ENCODE results near the gene YY1AP1. TPM values are rescaled to one million over a fixed set of nuclear protein-coding genes. Genes with fewer than 3 reads are reported as not detected.
"Not testable (repeated sequence)": the region's sequence is repeated elsewhere in the genome, so short reads cannot be mapped to it uniquely, and the experiment has no call there.

Gene YY1AP1
- polyA plus RNA-seq, 4 donors: 72.6 to 79.6 (median 76.8) TPM

DNA sequence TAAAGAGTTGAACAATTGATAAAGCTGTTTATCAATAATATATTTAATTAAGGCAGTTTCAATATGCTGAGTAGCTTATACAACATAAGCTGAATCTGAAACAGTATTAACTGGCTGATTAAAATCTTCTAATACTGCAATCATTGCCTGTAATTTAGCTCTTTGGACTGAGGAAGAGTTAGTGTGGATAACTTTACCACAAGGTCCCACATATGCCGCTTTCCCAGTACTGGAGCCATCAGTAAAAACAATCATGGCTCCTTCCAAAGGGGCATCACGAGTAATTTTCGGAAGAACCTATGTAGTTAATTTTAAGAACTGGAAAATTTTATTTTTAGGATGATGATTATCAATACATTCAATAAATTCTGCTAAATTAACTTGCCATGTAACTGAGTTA lies 7.0 kb upstream of the YY1AP1 start:
- DNase-seq (ENCODE audit: low read depth in 4 of 4, low spot score in 3 of 4): no peak

DNA sequence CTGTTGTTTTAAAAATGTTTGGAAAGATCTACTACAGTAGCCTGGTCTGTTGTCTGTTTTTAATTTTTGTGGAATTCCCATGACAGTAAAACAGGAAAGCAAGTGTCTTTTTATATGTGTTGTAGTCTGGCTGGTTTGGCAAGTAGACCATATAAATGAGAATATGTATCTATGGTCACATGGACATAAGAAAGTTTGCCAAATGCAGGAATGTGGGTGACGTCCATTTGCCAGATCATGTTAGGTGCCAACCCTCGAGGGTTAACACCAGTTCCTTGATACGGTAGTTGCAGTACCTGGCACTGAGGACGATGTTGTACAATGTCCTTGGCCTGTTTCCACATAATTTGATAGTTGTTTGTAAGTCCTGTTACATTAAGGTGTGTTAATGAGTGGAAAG lies 6.5 kb upstream of the YY1AP1 start:
- no peak for DNase-seq (ENCODE audit: low read depth in 4 of 4, low spot score in 3 of 4)

DNA sequence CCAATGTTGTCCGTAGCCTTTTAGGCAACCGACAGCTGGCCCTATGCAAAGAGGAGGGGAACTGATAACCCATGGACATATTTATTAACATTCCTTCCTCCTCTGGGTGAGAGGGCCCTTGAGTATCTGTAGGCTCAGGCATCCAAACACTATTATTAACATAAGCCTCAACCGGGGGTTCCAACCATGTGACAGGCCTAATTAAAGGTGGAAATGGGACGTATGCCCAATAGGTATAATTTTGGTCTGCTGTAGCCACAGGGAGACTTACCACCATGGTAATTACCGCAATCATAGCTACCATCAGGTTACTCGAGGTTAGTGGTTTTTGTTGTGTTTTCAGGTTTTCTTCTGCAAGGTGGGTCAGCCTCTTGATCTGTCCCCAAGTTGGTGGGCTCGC lies 5.6 kb upstream of the YY1AP1 start:
- no peak for DNase-seq (ENCODE audit: low read depth in 4 of 4, low spot score in 3 of 4)

DNA sequence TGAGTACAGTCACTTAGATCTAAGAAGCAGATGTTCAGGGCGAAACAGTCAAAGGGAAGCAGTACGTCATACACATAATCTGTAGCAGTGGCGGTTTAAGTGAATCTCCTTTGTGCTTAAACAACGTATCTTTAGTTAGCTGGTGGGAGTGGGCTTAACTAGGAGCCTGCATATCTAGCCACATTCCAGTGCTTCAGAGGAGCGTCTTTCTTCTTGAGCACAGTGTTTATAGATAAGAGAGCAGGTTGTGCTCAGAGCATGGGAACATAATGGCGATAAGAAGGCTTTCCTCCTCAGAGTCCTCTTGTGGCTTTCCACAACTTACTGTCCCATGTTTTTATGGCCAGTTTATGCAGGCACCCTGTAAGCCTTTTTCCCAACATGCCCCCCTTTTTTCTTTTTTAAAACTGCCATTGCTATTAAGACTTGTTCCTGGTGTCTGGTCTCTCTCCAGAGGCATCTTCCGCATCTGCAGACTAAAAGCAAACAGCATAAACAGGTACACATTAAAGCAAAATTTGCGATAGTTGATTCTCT lies 3.5 kb upstream of the YY1AP1 start:
- DNase-seq (ENCODE audit: low read depth in 4 of 4, low spot score in 3 of 4): no peak

DNA sequence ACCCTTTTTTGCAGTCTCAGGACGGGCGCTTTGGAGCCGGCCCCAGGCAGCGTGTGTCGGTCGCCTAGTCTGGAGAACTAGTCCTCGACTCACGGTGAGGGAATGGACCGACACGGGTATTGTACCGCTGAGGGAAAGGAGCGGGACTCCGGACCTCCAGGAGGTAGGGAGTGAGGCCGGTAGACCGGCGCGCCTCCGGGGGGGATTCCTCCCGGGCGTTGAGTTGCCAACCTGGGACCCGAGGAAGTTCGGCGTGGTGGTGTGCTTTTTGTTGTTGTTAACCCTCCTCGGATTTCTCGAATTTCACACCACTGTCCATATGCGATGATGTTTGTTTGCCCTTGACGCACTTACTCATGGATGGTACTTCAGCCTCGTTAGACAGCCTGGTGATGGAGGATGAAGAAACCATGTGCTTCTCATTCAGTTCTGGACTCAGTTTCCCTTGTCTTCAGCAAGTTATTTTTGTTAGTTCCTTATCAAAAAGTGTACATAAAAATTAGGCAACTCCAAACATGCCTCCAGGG lies 570 bp upstream of the YY1AP1 start, which contains the start of gene DAP3:
TSS of gene DAP3 (plus strand) at position 11 of the 527 bp plus-strand sequence. CDS start 20,689 bp downstream, outside the sequence.
- DNase-seq (ENCODE audit: low read depth in 4 of 4, low spot score in 3 of 4): not testable (repeated sequence)

- DNase-seq (ENCODE audit: low read depth in 4 of 4, low spot score in 3 of 4): peak in 2 of 4 donors; percentile 8 to 21
These were observed 760 bp downstream of the YY1AP1 start for GRCh38 chr1:155687705-155688323.

DNA sequence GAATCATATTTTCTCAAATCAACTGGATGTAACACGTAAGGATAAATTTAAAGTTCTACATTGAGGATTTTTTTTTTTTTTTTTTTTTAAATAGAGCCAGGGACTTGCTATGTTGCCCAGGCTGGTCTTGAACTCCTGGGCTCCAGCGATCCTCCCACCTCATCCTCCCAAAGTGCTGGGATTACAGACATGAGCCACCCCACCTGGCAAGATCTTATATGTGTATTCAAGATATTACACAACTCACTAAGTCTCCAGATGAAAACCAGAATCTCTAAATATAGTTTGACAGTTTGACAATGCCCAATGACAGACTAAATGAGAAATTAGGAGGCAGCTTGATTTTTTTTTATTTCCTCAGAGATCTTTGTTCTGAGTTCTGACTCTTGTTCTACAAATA lies 6.8 kb downstream of the YY1AP1 start:
- no peak for DNase-seq (ENCODE audit: low read depth in 4 of 4, low spot score in 3 of 4)

- no peak for DNase-seq (ENCODE audit: low read depth in 4 of 4, low spot score in 3 of 4)
These were observed 8.0 kb downstream of the YY1AP1 start for GRCh38 chr1:155680531-155680930.

DNA sequence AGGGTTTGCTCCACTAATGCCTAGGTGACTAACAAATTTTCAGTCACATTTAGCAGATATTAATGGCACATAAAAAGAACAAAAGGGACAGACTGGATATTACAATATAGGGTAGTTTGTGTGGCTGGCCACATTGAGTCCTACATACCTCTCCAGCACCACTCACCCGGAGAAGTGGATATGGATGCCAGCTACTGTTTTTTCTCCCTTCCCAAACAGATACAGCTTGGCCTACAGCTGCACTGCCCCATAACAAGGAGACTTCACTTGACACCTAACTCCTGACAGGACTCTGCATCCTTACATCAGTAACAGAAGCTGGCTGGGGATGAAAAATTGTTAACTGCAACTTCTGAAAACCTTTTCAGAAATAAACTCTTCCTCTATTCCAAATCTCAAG lies 9.6 kb downstream of the YY1AP1 start:
- not testable (repeated sequence) for DNase-seq (ENCODE audit: low read depth in 4 of 4, low spot score in 3 of 4)

GRCh38 chr1:155678027-155678426 lies 10.5 kb downstream of the YY1AP1 start:
- no peak for DNase-seq (ENCODE audit: low read depth in 4 of 4, low spot score in 3 of 4)

- no peak for DNase-seq (ENCODE audit: low read depth in 4 of 4, low spot score in 3 of 4)
These were observed 15.6 kb downstream of the YY1AP1 start for GRCh38 chr1:155673003-155673402.

GRCh38 chr1:155671750-155672149 lies 16.8 kb downstream of the YY1AP1 start:
- no peak for DNase-seq (ENCODE audit: low read depth in 4 of 4, low spot score in 3 of 4)

GRCh38 chr1:155669233-155670162 lies 19.1 kb downstream of the YY1AP1 start:
- no peak for DNase-seq (ENCODE audit: low read depth in 4 of 4, low spot score in 3 of 4)

DNA sequence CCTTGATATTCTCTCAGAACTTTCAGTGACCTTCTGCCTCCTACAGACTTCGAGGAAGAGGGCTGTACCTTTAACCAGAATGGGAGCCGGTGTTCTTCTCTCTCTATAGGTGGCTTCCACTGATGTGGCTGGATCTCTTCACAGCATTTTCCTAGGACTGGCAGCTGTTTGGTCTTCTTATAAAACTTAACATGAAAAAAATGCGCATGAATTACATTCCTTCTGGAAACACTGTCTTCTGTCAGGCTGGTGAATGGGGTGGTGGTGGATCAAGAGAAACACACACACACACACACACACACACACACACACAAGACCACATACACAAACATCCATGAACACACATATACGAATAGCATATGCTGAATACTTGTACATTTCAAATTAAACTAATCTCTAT lies 27.3 kb downstream of the YY1AP1 start:
- DNase-seq (ENCODE audit: low read depth in 4 of 4, low spot score in 3 of 4): not testable (repeated sequence)

DNA sequence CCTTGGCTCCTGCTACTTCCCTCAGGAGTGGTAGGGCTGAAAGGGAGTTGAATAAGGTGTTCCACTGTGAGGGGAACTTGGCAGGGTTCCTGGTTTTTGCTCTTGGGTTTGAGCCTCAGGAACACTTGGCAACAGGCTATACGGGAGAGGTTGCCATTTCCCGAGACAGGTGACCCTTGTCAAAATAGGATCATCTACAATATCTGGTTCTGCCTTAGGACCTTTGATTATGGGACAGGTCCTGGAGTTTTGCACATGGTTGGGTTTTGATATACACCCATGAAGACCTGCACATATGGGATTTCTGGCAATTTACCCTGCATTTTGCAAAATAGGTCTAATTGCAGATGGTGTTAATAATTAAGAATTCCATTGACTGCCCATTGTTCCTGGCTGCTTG lies 31.1 kb downstream of the YY1AP1 start:
- DNase-seq (ENCODE audit: low read depth in 4 of 4, low spot score in 3 of 4): no peak

- no peak for DNase-seq (ENCODE audit: low read depth in 4 of 4, low spot score in 3 of 4)
These were observed 35.6 kb downstream of the YY1AP1 start for GRCh38 chr1:155652951-155653350.

DNA sequence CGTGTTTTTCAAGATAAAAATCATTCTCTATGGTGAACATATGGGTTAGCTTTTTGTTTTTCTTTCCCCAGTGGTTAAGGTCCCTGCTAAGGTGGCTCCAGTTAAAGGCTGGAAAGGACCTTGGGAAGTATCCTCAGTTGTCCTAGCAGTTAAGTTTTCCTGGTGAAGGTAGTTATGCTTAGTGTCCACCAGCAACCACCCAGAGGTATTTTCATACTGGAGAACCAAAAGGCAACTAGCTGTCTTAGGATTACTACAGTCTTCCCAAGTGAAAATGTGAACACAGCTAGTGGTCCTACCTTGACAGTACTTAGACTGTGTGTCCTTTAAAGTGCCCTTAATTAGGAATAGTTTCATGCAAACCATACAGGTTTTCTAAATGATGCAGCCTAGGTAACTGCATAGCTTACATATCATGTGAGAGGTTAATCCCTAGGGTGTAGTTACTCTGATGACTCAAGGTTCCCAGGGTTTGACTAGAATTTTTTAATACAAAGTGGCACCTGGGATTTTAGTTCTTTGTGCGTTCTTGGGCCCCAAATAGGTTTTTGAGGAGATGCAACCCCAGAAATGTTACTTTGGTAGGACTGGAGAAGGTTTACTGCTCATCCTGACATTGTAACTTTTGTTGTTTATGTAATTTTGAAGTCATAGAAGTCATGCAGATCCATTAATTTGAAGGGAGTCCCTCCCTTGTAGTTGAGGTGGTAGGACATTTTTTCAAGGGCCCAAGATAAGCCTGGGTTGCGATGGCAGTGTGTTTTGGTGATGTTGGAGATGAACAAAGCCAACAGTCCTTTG lies 36.5 kb downstream of the YY1AP1 start:
- DNase-seq (ENCODE audit: low read depth in 4 of 4, low spot score in 3 of 4): no peak

DNA sequence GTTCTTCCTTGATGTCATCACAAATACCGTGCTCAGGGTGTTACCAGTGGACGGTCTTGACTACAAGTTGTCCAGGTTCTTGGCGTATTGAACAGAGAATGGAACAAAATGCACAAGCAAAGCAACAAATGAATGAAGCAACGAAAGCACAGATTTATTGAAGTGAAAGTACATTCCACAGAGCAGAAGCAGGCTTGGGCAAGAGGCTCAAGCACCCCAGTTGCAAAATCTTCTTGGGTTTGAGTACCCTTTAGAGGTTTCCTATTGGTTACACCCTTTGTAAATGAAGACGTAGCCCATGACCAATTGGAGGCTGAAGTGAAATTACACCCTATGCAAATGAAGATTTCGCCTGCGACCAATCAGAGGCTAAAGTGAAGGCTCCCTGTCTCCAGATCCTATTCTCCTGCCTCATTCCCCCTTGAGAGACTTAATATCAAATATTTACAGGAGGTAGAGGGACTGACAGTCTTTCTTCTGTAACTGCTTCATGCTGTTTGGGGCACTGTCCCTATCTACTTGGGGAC lies 38.3 kb downstream of the YY1AP1 start:
- DNase-seq (ENCODE audit: low read depth in 4 of 4, low spot score in 3 of 4): no peak

- DNase-seq (ENCODE audit: low read depth in 4 of 4, low spot score in 3 of 4): no peak
These were observed 38.9 kb downstream of the YY1AP1 start for GRCh38 chr1:155649676-155650075.

All from left renal pelvis (tissue), 4 donors.